Measurements from ENCODE around the gene PCYOX1L. TPM values are rescaled to one million over a fixed set of nuclear protein-coding genes. Genes with fewer than 3 reads are reported as not detected.

Gene PCYOX1L
- total and polyA plus RNA-seq, 2 experiments from 2014 or later, result 6.7 to 14.7 TPM

DNA sequence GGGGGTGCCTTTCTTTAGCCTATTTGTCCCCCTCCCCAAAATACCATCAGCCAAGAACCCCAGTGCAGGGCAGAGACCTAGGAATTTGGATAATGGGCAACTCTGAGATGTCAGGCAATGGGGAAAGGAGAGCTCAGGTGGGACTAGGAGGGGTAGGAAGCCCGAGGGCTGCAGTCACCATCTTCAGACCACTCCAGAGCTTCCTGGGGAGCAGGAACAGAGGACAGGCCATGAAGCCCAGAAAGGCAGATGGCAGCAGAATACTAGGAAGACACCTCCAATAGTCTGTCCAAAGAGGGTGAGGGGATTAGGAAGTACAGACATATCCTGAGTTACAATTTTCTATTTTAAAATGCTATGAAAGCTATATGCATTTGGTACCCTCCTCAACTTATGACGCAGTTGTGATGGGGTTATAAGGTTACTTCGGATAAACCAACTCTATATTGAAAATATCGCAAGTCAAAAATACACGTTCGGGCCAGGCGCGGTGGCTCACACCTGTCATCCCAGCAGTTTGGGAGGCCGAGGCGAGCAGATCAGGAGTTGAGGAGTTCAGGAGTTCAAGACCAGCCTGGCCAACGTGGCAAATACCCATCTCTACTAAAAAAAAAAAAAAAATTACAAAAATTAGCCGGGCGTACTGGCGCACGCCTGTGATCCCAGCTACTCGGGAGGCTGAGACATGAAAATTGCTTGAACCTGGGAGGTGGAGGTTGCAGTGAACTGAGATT is 55.8 kb downstream of the PCYOX1L start:
- no peaks in the 10 kb centered on the region for H3K79me2 ChIP-seq (replicated peaks; ENCODE audit: insufficient read depth)
- peaks cover 16% of the 10 kb centered on the region; the same call in 1 of the 2 replicates for H3K4me1 ChIP-seq (ENCODE audit: insufficient read depth)
- no peaks in the 10 kb centered on the region for H4K20me1 ChIP-seq (replicated peaks; ENCODE audit: insufficient read depth)
- H3K4me3 ChIP-seq, result no peak overlapping the region
- Mint-ChIP-seq H3K27me3 (ENCODE audit: insufficient read depth, low read depth, poor library complexity) (peaks cover 3% of the 10 kb centered on the region), H3K9me3 (no peaks in the 10 kb centered on the region), H3K27ac (no peak overlapping the region; the same call in 1 of the 2 replicates), H3K36me3 (ENCODE audit: low read depth) (no peaks in the 10 kb centered on the region), H3K4me3 (no peak overlapping the region), H3K4me1 (peaks cover 32% of the 10 kb centered on the region)
- no peaks in the 10 kb centered on the region for H3K27me3 ChIP-seq (ENCODE audit: insufficient read depth)
- H3K9me2 ChIP-seq (ENCODE audit: insufficient read depth), result no peaks in the 10 kb centered on the region
- no peak for TF ChIP-seq JUNB (IDR thresholded peaks at IDR 0.05; ENCODE audit: unreplicated experiment)
- TF ChIP-seq, protein P1, sequence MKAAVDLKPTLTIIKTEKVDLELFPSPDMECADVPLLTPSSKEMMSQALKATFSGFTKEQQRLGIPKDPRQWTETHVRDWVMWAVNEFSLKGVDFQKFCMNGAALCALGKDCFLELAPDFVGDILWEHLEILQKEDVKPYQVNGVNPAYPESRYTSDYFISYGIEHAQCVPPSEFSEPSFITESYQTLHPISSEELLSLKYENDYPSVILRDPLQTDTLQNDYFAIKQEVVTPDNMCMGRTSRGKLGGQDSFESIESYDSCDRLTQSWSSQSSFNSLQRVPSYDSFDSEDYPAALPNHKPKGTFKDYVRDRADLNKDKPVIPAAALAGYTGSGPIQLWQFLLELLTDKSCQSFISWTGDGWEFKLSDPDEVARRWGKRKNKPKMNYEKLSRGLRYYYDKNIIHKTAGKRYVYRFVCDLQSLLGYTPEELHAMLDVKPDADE (IDR thresholded peaks at IDR 0.05), result no peak
- TF ChIP-seq ZNF331 (CRISPR knock-in tag; IDR thresholded peaks at IDR 0.05; ENCODE audit: low read depth), result no peak
- TF ChIP-seq EZH2 (IDR thresholded peaks at IDR 0.05; ENCODE audit: low read depth, unreplicated experiment), result no peak
- no peak for TF ChIP-seq CREB1 (CRISPR knock-in tag; IDR thresholded peaks at IDR 0.05; ENCODE audit: low read depth)
- TF ChIP-seq EZH2phosphoT487 (IDR thresholded peaks at IDR 0.05; ENCODE audit: unreplicated experiment), result no peak
- no peak for TF ChIP-seq STAT1 (IDR thresholded peaks at IDR 0.05; ENCODE audit: unreplicated experiment)
- no peak for TF ChIP-seq ZNF114 (CRISPR knock-in tag; IDR thresholded peaks at IDR 0.05)
- TF ChIP-seq ZNF462 (CRISPR knock-in tag; IDR thresholded peaks at IDR 0.05), result no peak
- TF ChIP-seq CTCF (conservative IDR thresholded peaks at IDR 0.05; ENCODE audit: low read depth in 2 of 2), result no peak
- TF ChIP-seq POLR2AphosphoS5 (IDR thresholded peaks at IDR 0.05; ENCODE audit: low read depth), result no peak
- no peak for TF ChIP-seq REST (IDR thresholded peaks at IDR 0.05; ENCODE audit: unreplicated experiment)
- TF ChIP-seq NANOG (IDR thresholded peaks at IDR 0.05; ENCODE audit: borderline replicate concordance), result no peak
- H2AFZ ChIP-seq, result no peak overlapping the region
- H3F3A ChIP-seq (replicated peaks; ENCODE audit: low read depth), result no peaks in the 10 kb centered on the region
- H3K36me3 ChIP-seq (ENCODE audit: insufficient read depth), result no peaks in the 10 kb centered on the region
- no peak overlapping the region for H3K27ac ChIP-seq (ENCODE audit: low read depth)
- H3K4me2 ChIP-seq, result no peak overlapping the region
- DNase-seq (ENCODE audit: low spot score) (no peak), ATAC-seq (no peak)

Measured in GM23338 (cell line).